HG02588 (cell line): ENCODE data around the gene MYO16.
"Not testable (repeated sequence)": the region's sequence is repeated elsewhere in the genome, so short reads cannot be mapped to it uniquely, and the experiment has no call there.

Experiments used
- ATAC-seq: cut with Tn5 transposase; IDR thresholded peaks from one replicate; pipeline ENCODE4 v1.9.1; 2021; ENCODE audit warnings: mild to moderate bottlenecking, moderate library complexity; ENCODE audit not compliant: unreplicated experiment

Gene MYO16

GRCh38 chr13:108963846-108964600, 334.6 kb downstream of the MYO16 start:
- ATAC-seq = no peak

DNA sequence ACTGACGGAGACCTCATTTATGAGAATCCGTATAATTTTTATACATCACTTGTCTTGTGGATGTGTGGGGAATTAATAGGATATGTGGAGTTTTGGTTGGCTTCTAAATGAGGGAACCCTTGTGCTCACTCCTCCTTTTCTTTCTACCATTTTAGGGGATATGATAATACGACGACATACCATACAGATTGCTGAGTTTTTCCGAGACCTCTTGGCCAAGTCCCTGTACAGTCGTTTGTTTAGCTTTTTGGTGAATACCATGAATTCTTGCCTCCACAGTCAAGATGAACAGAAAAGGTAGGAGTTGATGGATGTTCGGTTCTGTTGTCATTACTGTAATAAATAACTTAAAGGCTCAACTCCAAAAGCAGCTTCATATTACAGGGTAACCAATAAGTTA, 335.2 kb downstream of the MYO16 start:
- no peak for ATAC-seq

GRCh38 chr13:108967371-108967770, 338.0 kb downstream of the MYO16 start:
- no peak for ATAC-seq

DNA sequence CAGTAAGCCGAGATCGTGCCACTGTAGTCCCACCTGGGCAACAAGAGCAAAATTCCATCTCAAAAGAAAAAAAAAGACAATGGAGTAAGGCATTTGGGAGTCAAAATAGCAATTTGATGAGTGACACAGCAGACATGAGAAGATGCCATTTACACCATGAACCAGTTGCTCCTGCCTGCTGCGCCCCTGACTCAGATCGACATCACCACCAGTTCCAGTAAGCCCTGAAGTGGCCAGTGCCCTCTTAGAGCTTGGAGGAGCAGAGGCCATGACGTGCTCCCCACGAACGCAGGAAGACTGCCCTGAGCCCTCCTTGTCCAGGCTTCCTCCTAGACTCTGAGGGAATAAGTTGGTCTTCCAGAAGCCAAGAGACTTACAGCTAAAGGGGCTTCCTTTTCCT, 339.2 kb downstream of the MYO16 start:
- no peak for ATAC-seq

- no peak for ATAC-seq
These were observed 345.3 kb downstream of the MYO16 start for GRCh38 chr13:108974686-108975085.

GRCh38 chr13:108980237-108980636, 350.8 kb downstream of the MYO16 start:
- ATAC-seq = no peak

DNA sequence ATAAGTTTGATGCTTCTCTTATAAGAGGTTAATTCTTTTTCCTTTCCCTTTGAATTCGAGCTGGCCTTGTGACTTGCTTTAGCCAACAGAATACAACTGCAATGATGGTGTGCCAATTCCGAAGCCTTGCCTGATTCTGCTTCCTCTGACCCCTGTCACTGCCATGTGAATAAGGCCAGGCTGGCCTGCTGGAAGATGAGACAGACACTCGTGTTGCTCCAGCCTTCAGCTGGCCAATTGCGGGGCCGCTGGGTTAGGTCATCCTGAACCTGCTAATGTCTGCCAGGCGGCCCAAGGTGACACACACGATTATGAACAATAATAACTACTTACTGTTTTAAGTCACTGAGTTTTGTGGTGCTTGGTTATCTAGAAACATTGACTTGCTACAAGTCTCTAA, 352.0 kb downstream of the MYO16 start:
- ATAC-seq = no peak

DNA sequence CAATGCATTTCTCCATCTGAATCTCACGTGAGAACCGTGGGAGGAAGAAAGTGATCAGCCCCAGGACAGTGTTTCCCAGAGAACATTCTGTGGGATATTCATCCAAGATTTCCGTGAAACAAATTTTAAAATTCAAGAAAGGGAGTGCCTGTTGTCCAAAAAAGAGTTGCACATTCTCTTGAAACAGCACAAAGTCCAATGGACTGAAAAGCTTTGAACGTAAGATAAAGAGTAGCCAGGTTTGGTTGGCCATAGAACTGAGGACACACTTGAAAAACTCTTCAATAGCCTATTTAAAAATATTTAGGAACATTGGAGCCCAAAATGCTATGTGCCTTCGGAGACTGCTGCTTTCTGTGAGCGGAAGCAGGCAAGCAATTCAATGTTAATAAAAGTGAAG, 353.9 kb downstream of the MYO16 start:
- ATAC-seq = no peak

DNA sequence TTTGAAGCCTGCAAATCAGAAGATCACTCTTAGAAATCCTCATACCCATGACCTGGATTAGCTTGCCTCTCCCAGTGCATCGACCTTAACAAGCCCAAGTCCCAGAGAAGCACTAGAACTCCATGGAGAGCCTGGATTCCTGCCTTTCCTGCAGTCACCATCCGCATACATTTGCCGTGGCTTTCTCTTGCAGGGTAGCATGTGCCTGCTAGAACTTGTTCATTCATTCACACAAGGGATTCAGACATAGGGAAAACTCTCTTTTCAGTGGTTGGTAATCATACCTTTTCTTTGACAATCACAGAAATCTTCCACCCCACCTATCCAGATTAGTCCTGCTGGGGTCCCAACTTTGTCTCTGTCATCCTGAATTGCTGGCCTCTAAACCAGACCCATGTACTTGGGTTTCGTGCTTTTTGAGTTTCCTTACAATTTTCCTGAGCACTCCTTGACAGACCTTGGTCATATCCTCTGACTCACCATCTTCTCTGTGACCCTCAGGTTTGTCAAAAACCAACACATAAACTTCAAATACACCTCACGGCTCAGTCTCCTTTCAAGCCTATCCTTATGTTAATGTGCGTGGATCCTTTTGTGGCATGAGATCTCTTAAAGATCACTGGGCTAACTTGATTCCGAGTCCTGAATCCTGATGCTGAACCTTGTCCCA, 355.0 kb downstream of the MYO16 start:
- ATAC-seq = no peak

DNA sequence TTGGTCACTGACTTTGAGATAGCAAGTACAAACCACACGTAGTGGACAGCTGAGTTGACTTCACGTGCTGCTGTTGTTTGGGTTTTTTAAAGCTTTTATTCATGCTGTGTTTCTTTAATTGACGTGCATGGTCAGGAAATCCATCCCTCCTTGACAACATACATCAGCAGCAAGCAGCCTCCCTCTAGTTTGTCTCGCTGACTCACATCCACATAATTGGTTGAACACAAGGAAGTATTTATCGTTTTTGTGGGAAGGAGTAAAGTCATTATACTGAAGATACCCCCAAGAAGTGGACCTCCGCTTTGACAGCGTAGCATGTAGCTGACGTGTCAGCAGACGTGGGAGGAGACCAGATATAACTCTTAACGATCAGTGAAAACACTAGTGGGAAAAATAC, 355.8 kb downstream of the MYO16 start:
- ATAC-seq = no peak

DNA sequence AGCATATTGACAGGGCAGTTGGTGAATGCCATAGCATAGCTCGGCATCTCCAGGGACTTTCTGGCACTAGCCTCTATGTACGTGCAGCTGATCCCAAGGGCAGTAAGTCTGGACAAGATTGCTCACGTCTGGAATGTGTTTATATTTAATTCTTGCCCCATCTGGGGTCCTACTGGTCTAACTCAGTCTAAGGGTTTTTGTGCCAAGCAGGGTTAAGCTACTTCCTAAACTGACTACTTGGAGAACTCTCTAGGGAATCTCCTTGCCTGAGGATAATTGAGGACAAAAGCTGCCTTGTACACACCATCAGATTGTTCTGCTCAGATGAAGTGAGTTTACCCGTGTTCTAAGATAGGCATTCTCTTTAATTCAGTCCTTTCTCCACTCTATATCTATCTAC, 358.1 kb downstream of the MYO16 start:
- ATAC-seq = no peak

- ATAC-seq = no peak
These were observed 358.5 kb downstream of the MYO16 start for GRCh38 chr13:108987944-108988343.

GRCh38 chr13:108991416-108991815, 362.0 kb downstream of the MYO16 start:
- ATAC-seq = not testable (repeated sequence)

DNA sequence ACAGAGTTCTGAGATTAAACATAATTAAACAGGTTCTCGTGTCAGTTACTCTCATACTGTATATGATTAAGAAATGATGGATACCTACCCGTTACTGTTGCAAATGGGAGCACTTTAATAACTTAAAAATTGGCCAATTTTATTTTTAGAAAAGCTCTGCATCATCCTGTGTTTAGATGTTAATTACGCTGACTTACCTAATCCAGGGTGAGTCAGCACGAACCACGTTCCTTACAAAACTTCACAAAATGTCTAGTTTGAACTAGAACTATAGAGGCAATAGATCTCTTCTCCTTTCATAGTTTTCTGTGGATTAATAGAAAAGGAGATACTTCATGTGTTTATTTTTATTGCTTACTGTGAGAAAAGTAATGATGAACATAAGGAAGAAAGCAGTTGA, 363.9 kb downstream of the MYO16 start:
- ATAC-seq = no peak

- ATAC-seq = no peak
These were observed 367.0 kb downstream of the MYO16 start for GRCh38 chr13:108996430-108996829.

DNA sequence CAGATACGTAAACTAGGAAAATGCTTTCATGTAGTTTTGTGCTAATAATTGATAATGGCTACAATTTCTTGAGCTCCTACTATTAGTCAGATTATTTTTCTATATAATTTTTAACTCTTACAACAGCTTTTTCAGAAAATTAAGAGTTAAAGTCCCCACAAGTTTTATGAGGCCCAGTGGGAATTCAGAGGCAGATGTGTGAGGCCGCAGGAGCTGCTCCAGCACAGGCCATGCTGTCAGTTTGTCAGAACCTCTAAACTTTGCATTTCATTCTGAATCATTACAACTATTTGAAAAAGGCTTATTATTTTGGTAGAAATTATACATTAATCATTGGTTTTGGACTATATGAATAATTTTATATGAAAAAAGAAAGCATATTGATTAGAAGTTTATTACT, 370.8 kb downstream of the MYO16 start:
- no peak for ATAC-seq

GRCh38 chr13:109002934-109003333, 373.5 kb downstream of the MYO16 start:
- ATAC-seq = no peak

DNA sequence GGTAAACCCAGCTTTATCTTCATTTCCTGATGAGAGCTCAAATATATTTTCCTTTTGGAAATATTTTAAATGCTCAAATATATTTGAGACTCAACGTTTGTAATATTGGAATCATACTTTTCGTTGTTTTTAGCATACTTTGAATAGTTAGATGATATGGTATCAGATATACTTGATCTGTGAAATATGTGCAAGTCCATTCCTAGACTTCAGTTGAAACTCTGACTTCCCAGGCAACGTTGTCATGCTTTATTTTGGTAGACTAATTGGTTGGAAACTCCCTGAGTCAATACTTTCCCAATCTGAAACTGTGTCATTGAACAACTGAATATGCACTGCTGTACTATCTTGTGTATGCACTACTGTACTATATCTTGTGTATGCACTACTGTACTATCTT, 378.5 kb downstream of the MYO16 start:
- no peak for ATAC-seq

DNA sequence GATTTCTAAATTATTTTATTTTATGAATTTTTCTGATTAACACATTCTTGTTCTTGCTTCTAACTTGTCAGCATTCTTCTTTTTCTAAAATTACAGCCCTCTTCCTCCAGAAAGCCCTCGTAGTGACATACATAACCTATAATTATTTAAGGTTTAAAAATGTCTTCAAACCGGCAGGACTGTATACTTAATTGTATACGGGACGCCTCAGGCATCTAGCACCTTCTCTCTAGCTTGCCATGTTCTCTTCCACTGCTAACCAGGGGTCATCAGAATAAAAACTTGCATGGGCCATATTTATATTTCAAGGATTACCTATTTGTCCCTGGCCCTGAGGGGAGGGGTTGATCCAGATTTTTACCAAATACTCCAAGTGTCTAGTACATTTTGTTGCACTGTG, 380.3 kb downstream of the MYO16 start:
- no peak for ATAC-seq

GRCh38 chr13:109010912-109011311, 381.5 kb downstream of the MYO16 start:
- no peak for ATAC-seq

GRCh38 chr13:109012115-109012514, 382.7 kb downstream of the MYO16 start:
- no peak for ATAC-seq

DNA sequence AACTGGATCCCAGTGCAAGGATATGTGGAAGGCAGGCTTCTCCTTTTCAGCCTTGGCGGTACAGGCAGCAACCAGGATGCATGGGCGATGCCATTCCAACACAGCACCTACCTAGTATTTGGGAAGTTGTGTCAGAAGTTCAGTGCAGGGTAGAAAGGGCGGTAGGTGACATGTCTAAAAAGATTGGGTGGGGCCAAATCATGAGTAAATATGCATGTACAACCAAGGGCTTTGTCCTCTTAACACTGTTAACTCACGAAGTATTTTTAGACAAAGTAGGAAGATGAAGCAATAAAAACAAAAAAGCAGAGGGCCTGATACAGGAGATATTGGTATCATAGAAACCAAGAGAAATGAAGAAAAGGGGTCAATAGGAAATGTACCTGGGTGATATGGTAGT, 392.1 kb downstream of the MYO16 start:
- ATAC-seq = no peak

- no peak for ATAC-seq
These were observed 395.2 kb downstream of the MYO16 start for GRCh38 chr13:109024611-109025010.
